Measurements from ENCODE around the gene CDK6.
A peak's percentile ranks its signal among the peaks of the same experiment; 100 is the strongest.

The CDK6 gene

GRCh38 chr7:92843781-92844180, 7.4 kb upstream of the CDK6 start:
- DNase-seq, result no peak

GRCh38 chr7:92843034-92843760, 6.8 kb upstream of the CDK6 start:
- DNase-seq, result no peak

GRCh38 chr7:92841192-92841591, 4.8 kb upstream of the CDK6 start:
- no peak for DNase-seq

GRCh38 chr7:92840316-92840715, 3.9 kb upstream of the CDK6 start:
- no peak for DNase-seq

- no peak for DNase-seq
These were observed 3.5 kb upstream of the CDK6 start for GRCh38 chr7:92839901-92840300.

GRCh38 chr7:92838934-92839333, 2.6 kb upstream of the CDK6 start:
- no peak for DNase-seq

- DNase-seq, result no peak
These were observed 802 bp upstream of the CDK6 start for GRCh38 chr7:92837000-92837749.

GRCh38 chr7:92835851-92836488, 403 bp downstream of the CDK6 start:
- DNase-seq, result no peak

- DNase-seq, result peak in 1 of 2 experiments; percentile 77
These were observed 1.0 kb downstream of the CDK6 start for GRCh38 chr7:92835261-92835850.

GRCh38 chr7:92834507-92835260, 1.7 kb downstream of the CDK6 start:
- DNase-seq, result no peak

- DNase-seq, result peak; percentile 59 to 74
These were observed 2.4 kb downstream of the CDK6 start for GRCh38 chr7:92833766-92834506.

DNA sequence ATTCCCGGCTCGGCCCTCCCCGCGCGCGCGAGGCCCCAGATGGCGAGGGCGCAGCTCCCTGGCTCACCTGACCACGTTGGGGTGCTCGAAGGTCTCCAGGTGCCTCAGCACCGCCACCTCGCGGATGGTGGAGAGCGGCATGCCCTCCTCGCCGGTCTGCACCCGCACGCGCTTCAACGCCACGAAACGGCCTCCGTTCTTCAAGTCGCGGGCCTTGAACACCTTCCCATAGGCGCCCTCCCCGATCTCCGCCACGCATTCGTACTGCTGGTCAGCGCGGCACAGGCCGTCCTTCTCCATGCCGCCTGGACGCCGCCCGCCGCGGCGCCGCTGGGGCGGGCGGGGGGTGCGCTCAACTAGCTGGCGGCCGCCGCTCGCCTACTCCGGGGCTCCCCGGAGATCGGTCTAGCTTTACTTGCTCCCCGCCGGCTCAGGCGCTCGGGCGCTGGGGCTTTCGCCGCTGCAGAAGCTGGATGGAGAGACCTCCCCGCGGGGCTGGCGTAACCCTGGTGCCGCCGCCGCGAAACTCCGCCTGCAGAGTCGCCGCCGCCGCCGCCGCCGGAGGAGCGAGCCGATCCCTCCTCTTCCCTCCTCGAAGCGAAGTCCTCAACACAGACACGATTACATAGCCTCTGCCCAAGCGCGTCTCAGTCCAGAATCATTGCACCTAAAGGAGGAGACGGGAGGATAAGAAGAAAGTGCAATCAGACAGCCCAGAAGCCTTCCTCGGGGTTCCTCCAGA, 3.2 kb downstream of the CDK6 start:
- peak; percentile 54 to 73 for DNase-seq

GRCh38 chr7:92832534-92833023, 3.8 kb downstream of the CDK6 start:
- no peak for DNase-seq

- peak in 1 of 2 experiments; percentile 57 for DNase-seq
These were observed 4.4 kb downstream of the CDK6 start for GRCh38 chr7:92831716-92832533.

GRCh38 chr7:92830532-92831110, 5.8 kb downstream of the CDK6 start:
- no peak for DNase-seq

GRCh38 chr7:92830027-92830426, 6.3 kb downstream of the CDK6 start:
- no peak for DNase-seq

DNA sequence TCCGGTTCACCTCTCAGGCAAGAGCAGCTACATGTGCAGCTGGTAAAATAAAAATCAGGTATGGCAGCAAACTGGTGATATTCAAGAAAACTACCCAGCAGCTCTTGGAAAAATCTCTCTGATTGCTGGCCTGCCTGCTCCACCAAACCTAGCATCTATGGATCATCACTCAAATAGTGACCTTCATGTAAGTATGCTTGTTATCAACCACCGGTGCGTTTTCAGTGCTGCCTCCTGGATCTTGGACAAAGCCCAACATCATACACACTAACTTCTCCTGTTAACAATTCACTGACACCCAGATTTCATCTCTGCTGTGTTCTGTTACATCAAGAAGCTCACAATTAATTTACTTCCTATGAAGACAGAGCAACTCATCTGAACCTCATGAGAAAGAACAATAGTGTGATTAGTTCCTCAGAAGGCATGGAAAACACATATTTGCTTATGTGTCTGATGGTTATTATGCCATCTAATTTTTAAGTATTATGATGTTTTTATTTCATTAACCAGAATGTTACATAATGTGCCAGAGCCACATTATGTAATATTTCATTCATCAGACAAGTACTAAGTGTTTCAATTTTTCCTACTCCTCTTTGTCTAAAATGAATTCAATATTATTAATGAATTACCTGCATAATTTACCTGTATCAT, 8.8 kb downstream of the CDK6 start:
- DNase-seq, result no peak

DNA sequence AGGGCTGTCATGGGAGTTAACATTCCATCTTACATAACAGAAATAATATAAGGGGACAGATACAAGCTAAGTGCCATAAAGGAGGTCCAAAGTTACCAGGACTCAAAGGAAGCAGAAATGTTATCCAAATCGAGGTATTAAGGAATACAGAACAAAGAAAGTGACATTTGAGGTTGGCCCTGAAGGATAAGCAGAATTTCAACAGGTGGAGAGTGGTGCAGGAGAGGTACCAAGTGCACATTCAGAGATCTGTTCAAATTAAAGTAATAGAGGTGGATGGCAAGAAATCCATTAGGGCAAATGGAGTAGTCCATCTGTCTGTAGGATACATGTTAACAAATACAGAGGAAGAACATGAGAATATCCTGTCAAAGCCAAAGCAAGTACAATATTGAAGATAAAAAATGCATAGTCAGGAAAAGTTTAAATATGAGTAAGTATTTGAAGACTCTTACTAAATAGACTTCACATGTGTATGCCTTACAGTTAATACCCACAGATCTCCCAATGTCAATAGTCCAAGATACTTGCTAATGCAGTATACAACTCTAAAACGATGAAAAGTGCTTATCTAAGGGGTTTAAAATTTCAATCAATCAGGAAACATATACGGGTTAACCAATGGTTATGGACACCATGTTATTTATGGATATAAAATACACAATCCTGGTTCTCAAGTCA, 10.0 kb downstream of the CDK6 start:
- no peak for DNase-seq
